ENCODE measurements around the gene VCL.

- TF ChIP-seq CTCF (IDR thresholded peaks at IDR 0.05) (no peak), ELF1 (IDR thresholded peaks at IDR 0.05) (no peak), RAD21 (IDR thresholded peaks at IDR 0.05; ENCODE audit: low read length) (no peak), CHD2 (IDR thresholded peaks at IDR 0.05; ENCODE audit: low read length, partially characterized antibody) (no peak), YY1 (IDR thresholded peaks at IDR 0.05; ENCODE audit: low read depth) (no peak), EP300 (IDR thresholded peaks at IDR 0.05; ENCODE audit: borderline replicate concordance in 1 of 2, low read depth in 1 of 2, low read length in 1 of 2) (no peak), REST (IDR thresholded peaks at IDR 0.05; ENCODE audit: low read depth, low read length) (no peak), GATA2 (CRISPR knock-in tag; IDR thresholded peaks at IDR 0.05) (no peak), JUND (IDR thresholded peaks at IDR 0.05) (no peak), POLR2AphosphoS5 (IDR thresholded peaks at IDR 0.05; ENCODE audit: low read depth, low read length) (no peak)
Observed at GRCh38 chr10:74083304-74083703, 85.4 kb downstream of the VCL start.

Data from SK-N-SH (cell line).